ENCODE measurements around the gene CCDC80.
"Not testable (repeated sequence)": the region's sequence is repeated elsewhere in the genome, so short reads cannot be mapped to it uniquely, and the experiment has no call there.

The CCDC80 gene

GRCh38 chr3:112676659-112677234 is 35.8 kb upstream of the CCDC80 start:
- H3K27ac ChIP-seq (ENCODE audit: low read depth, low read length) = no peak overlapping the region
- H3K4me3 ChIP-seq (ENCODE audit: low read length) = no peak overlapping the region
- H3K9ac ChIP-seq (ENCODE audit: low read length) = no peak overlapping the region
- H3K36me3 ChIP-seq (ENCODE audit: control insufficient read depth, insufficient read depth, low read length) = no peaks in the 10 kb centered on the region
- peaks cover 6% of the 10 kb centered on the region for H3K4me1 ChIP-seq (ENCODE audit: control insufficient read depth, insufficient read depth, low read length)
- H3K27me3 ChIP-seq (ENCODE audit: control insufficient read depth, insufficient read depth, low read length) = no peaks in the 10 kb centered on the region

- H3K4me1 ChIP-seq (ENCODE audit: control insufficient read depth, insufficient read depth, low read length) = peaks cover 8% of the 10 kb centered on the region
- no peak overlapping the region for H3K4me3 ChIP-seq (ENCODE audit: low read length)
- H3K36me3 ChIP-seq (ENCODE audit: control insufficient read depth, insufficient read depth, low read length) = no peaks in the 10 kb centered on the region
- no peak overlapping the region for H3K9ac ChIP-seq (ENCODE audit: low read length)
- H3K27ac ChIP-seq (ENCODE audit: low read depth, low read length) = no peak overlapping the region
- H3K27me3 ChIP-seq (ENCODE audit: control insufficient read depth, insufficient read depth, low read length) = no peaks in the 10 kb centered on the region
These were observed 35.1 kb upstream of the CCDC80 start for GRCh38 chr3:112675943-112676535.

- Histone ChIP-seq H3K4me1 (ENCODE audit: control insufficient read depth, insufficient read depth, low read length) (peaks cover 8% of the 10 kb centered on the region), H3K27ac (ENCODE audit: low read depth, low read length) (no peak overlapping the region), H3K4me3 (ENCODE audit: low read length) (no peak overlapping the region)
These were observed 34.4 kb upstream of the CCDC80 start for GRCh38 chr3:112675349-112675748.

GRCh38 chr3:112672716-112673541 is 32.0 kb upstream of the CCDC80 start:
- no peak overlapping the region for H3K4me3 ChIP-seq (ENCODE audit: low read length)
- no peak overlapping the region for H3K27ac ChIP-seq (ENCODE audit: low read depth, low read length)
- peaks cover 8% of the 10 kb centered on the region for H3K4me1 ChIP-seq (ENCODE audit: control insufficient read depth, insufficient read depth, low read length)
- H3K36me3 ChIP-seq (ENCODE audit: control insufficient read depth, insufficient read depth, low read length) = no peaks in the 10 kb centered on the region
- no peak overlapping the region for H3K9ac ChIP-seq (ENCODE audit: low read length)
- H3K27me3 ChIP-seq (ENCODE audit: control insufficient read depth, insufficient read depth, low read length) = no peaks in the 10 kb centered on the region

More at GRCh38 chr3:112675349-112675748, 34.4 kb upstream of the CCDC80 start:
- H3K27me3 ChIP-seq (ENCODE audit: control insufficient read depth, insufficient read depth, low read length) = no peaks in the 10 kb centered on the region
- H3K9ac ChIP-seq (ENCODE audit: low read length) = no peak overlapping the region
- H3K36me3 ChIP-seq (ENCODE audit: control insufficient read depth, insufficient read depth, low read length) = no peaks in the 10 kb centered on the region

- no peaks in the 10 kb centered on the region for H3K27me3 ChIP-seq (ENCODE audit: control insufficient read depth, insufficient read depth, low read length)
- peak overlapping the region; percentile 21 for H3K27ac ChIP-seq (ENCODE audit: low read depth, low read length)
- no peak overlapping the region for H3K4me3 ChIP-seq (ENCODE audit: low read length)
- no peaks in the 10 kb centered on the region for H3K36me3 ChIP-seq (ENCODE audit: control insufficient read depth, insufficient read depth, low read length)
- H3K9ac ChIP-seq (ENCODE audit: low read length) = no peak overlapping the region
- peaks cover 8% of the 10 kb centered on the region for H3K4me1 ChIP-seq (ENCODE audit: control insufficient read depth, insufficient read depth, low read length)
These were observed 31.2 kb upstream of the CCDC80 start for GRCh38 chr3:112671930-112672715.

- Histone ChIP-seq H3K4me3 (ENCODE audit: low read length) (no peak overlapping the region), H3K9ac (ENCODE audit: low read length) (no peak overlapping the region), H3K36me3 (ENCODE audit: control insufficient read depth, insufficient read depth, low read length) (no peaks in the 10 kb centered on the region), H3K27ac (ENCODE audit: low read depth, low read length) (no peak overlapping the region), H3K4me1 (ENCODE audit: control insufficient read depth, insufficient read depth, low read length) (peaks cover 4% of the 10 kb centered on the region), H3K27me3 (ENCODE audit: control insufficient read depth, insufficient read depth, low read length) (no peaks in the 10 kb centered on the region)
These were observed 29.9 kb upstream of the CCDC80 start for GRCh38 chr3:112670824-112671223.

GRCh38 chr3:112667599-112667998 is 26.7 kb upstream of the CCDC80 start:
- Histone ChIP-seq H3K27ac (ENCODE audit: low read depth, low read length) (no peak overlapping the region), H3K4me1 (ENCODE audit: control insufficient read depth, insufficient read depth, low read length) (peaks cover 4% of the 10 kb centered on the region), H3K27me3 (ENCODE audit: control insufficient read depth, insufficient read depth, low read length) (no peaks in the 10 kb centered on the region), H3K9ac (ENCODE audit: low read length) (no peak overlapping the region), H3K4me3 (ENCODE audit: low read length) (no peak overlapping the region), H3K36me3 (ENCODE audit: control insufficient read depth, insufficient read depth, low read length) (no peaks in the 10 kb centered on the region)

GRCh38 chr3:112665009-112665408 is 24.1 kb upstream of the CCDC80 start:
- not testable (repeated sequence) for H3K27me3 ChIP-seq (ENCODE audit: control insufficient read depth, insufficient read depth, low read length); H3K4me3 ChIP-seq (ENCODE audit: low read length); H3K9ac ChIP-seq (ENCODE audit: low read length); H3K27ac ChIP-seq (ENCODE audit: low read depth, low read length); H3K36me3 ChIP-seq (ENCODE audit: control insufficient read depth, insufficient read depth, low read length); H3K4me1 ChIP-seq (ENCODE audit: control insufficient read depth, insufficient read depth, low read length)

GRCh38 chr3:112656043-112656442 is 15.1 kb upstream of the CCDC80 start:
- Histone ChIP-seq H3K4me3 (ENCODE audit: low read length) (no peak overlapping the region), H3K4me1 (ENCODE audit: control insufficient read depth, insufficient read depth, low read length) (no peaks in the 10 kb centered on the region), H3K27me3 (ENCODE audit: control insufficient read depth, insufficient read depth, low read length) (no peaks in the 10 kb centered on the region), H3K36me3 (ENCODE audit: control insufficient read depth, insufficient read depth, low read length) (no peaks in the 10 kb centered on the region), H3K9ac (ENCODE audit: low read length) (no peak overlapping the region), H3K27ac (ENCODE audit: low read depth, low read length) (no peak overlapping the region)

GRCh38 chr3:112654979-112655378 is 14.0 kb upstream of the CCDC80 start:
- Histone ChIP-seq H3K9ac (ENCODE audit: low read length) (no peak overlapping the region), H3K36me3 (ENCODE audit: control insufficient read depth, insufficient read depth, low read length) (no peaks in the 10 kb centered on the region), H3K4me1 (ENCODE audit: control insufficient read depth, insufficient read depth, low read length) (no peaks in the 10 kb centered on the region), H3K27me3 (ENCODE audit: control insufficient read depth, insufficient read depth, low read length) (no peaks in the 10 kb centered on the region), H3K27ac (ENCODE audit: low read depth, low read length) (no peak overlapping the region), H3K4me3 (ENCODE audit: low read length) (no peak overlapping the region)

GRCh38 chr3:112654492-112654891 is 13.5 kb upstream of the CCDC80 start:
- no peaks in the 10 kb centered on the region for H3K36me3 ChIP-seq (ENCODE audit: control insufficient read depth, insufficient read depth, low read length)
- no peaks in the 10 kb centered on the region for H3K27me3 ChIP-seq (ENCODE audit: control insufficient read depth, insufficient read depth, low read length)
- no peak overlapping the region for H3K9ac ChIP-seq (ENCODE audit: low read length)
- no peak overlapping the region for H3K4me3 ChIP-seq (ENCODE audit: low read length)
- no peaks in the 10 kb centered on the region for H3K4me1 ChIP-seq (ENCODE audit: control insufficient read depth, insufficient read depth, low read length)
- H3K27ac ChIP-seq (ENCODE audit: low read depth, low read length) = no peak overlapping the region

GRCh38 chr3:112653881-112654300 is 12.9 kb upstream of the CCDC80 start:
- no peaks in the 10 kb centered on the region for H3K27me3 ChIP-seq (ENCODE audit: control insufficient read depth, insufficient read depth, low read length)
- no peaks in the 10 kb centered on the region for H3K36me3 ChIP-seq (ENCODE audit: control insufficient read depth, insufficient read depth, low read length)
- peak overlapping the region; percentile 27 for H3K27ac ChIP-seq (ENCODE audit: low read depth, low read length)
- no peak overlapping the region for H3K4me3 ChIP-seq (ENCODE audit: low read length)
- H3K9ac ChIP-seq (ENCODE audit: low read length) = no peak overlapping the region
- no peaks in the 10 kb centered on the region for H3K4me1 ChIP-seq (ENCODE audit: control insufficient read depth, insufficient read depth, low read length)

Measured in rectal smooth muscle tissue (tissue), 1 donor.